ENCODE results near the gene TNFRSF9. TPM values are rescaled to one million over a fixed set of nuclear protein-coding genes. Genes with fewer than 3 reads are reported as not detected.

TNFRSF9 gene
- total RNA-seq, 4 donors from 2014 or later, result 0.05 to 0.20 TPM; not detected in 2

DNA sequence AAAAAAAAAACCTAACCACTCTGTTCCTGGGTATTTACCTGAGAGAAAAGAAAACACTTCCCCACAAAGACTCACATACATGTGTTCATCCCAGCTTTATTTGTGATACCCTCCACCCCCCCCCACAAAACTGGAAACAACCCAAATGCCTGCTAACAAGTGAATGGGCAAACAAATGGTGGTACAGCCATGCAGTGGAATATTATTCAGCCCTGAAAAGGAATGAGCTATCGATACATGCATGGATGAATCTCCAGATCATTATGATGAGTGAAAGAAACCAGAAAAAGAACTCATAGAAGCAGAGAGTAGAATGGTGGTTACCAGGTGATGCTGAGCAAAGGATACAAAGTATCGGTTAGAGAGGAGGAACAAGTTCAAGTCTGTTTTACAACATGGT, 49.8 kb downstream of the TNFRSF9 start:
- intact Hi-C loops (cut with DNase I; ENCODE audit: low total_unique reads) (no loop called here), in situ Hi-C loops (cut with MboI; ENCODE audit: low sequenced_read_pairs in 4 of 4) (no loop called here)
- no peak for ATAC-seq
- peaks cover 0 to 6% of the 10 kb centered on the region in 2 donors for H3K4me1 ChIP-seq
- peaks cover 17 to 34% (median 21%) of the 10 kb centered on the region in 3 donors for H3K27me3 ChIP-seq
- H3K4me3 ChIP-seq, result no peak overlapping the region
- no peak overlapping the region for H3K27ac ChIP-seq
- TF ChIP-seq, protein P1, sequence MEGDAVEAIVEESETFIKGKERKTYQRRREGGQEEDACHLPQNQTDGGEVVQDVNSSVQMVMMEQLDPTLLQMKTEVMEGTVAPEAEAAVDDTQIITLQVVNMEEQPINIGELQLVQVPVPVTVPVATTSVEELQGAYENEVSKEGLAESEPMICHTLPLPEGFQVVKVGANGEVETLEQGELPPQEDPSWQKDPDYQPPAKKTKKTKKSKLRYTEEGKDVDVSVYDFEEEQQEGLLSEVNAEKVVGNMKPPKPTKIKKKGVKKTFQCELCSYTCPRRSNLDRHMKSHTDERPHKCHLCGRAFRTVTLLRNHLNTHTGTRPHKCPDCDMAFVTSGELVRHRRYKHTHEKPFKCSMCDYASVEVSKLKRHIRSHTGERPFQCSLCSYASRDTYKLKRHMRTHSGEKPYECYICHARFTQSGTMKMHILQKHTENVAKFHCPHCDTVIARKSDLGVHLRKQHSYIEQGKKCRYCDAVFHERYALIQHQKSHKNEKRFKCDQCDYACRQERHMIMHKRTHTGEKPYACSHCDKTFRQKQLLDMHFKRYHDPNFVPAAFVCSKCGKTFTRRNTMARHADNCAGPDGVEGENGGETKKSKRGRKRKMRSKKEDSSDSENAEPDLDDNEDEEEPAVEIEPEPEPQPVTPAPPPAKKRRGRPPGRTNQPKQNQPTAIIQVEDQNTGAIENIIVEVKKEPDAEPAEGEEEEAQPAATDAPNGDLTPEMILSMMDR (IDR thresholded peaks at IDR 0.05 in 4 of 5, conservative IDR thresholded peaks at IDR 0.05 in 1 of 5), result no peak
- TF ChIP-seq POLR2A (IDR thresholded peaks at IDR 0.05), result no peak
- no peaks in the 10 kb centered on the region for H3K9me3 ChIP-seq
- DNase-seq, result no peak
- H3K36me3 ChIP-seq, result no peaks in the 10 kb centered on the region

DNA sequence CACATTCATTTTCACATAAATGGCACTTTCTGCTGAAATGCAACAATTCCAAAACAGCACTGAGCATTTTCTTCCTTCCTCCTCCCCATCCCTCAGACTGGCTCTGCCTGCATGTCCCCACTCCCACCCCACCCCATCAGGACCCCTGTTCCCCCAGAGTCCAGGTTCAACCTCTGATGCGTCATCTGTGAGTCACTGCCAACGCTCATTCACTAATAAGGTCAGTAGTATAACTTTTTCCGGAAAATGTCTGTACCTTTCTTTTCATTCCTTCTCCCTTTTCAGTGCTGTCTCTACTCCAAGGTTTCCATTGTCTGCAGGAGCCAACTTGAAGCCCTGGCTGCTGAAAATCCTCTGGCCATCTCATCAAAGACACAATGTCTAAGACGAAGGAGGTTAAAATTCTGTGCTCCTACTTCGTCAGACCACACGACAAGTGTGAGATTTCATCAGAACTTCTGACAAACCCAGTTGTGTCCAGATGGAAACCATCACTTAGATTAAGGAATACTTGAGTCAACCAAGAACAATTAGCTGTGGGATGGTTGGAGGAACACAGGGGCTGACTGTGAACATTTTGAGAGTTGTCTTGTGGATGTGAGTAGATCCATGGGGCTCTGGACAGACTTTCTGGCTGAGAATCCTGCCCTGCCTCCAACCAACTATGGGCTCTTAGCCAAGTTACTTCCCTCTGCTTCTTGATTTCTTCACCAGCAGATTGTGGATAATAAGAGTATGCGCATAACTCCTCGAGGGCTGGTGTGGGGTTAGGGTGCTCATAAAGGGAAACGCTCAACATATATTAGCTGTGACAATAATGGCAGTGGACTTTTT, 52.2 kb downstream of the TNFRSF9 start:
- DNase-seq (no peak), ATAC-seq (no peak)
- Histone ChIP-seq H3K27ac (no peak overlapping the region), H3K27me3 (peaks cover 23 to 35% (median 24%) of the 10 kb centered on the region in 3 donors), H3K4me1 (no peaks in the 10 kb centered on the region), H3K36me3 (no peaks in the 10 kb centered on the region), H3K4me3 (no peak overlapping the region), H3K9me3 (no peaks in the 10 kb centered on the region)
- in situ Hi-C loops (cut with MboI; ENCODE audit: low sequenced_read_pairs in 4 of 4) (no loop called here), intact Hi-C loops (cut with DNase I; ENCODE audit: low total_unique reads) (no loop called here)
- TF ChIP-seq, protein P1 (IDR thresholded peaks at IDR 0.05 in 4 of 5, conservative IDR thresholded peaks at IDR 0.05 in 1 of 5), result no peak

DNA sequence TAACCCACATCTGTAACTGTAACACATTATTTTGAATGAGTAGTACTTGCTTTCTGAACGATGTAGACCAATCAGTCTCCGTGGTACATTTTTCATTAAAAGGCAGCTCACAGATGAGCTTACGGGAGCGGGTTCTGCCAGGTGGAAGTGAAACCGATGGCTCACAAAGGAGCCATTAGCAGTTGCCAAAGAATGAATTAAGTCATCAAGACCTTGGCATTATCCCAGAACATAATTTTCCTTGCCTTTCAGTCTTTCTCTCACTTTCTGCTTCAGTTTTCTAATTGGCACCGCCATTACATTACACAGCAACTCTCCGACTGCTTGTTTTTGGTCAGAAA, 54.3 kb downstream of the TNFRSF9 start:
- no peak for ATAC-seq
- no peaks in the 10 kb centered on the region for H3K36me3 ChIP-seq
- peaks cover 23 to 35% (median 24%) of the 10 kb centered on the region in 3 donors for H3K27me3 ChIP-seq
- DNase-seq, result no peak
- H3K4me1 ChIP-seq, result no peaks in the 10 kb centered on the region
- TF ChIP-seq, protein P1 (IDR thresholded peaks at IDR 0.05 in 4 of 5, conservative IDR thresholded peaks at IDR 0.05 in 1 of 5), result no peak
- TF ChIP-seq POLR2A (IDR thresholded peaks at IDR 0.05), result no peak
- in situ Hi-C loops (cut with MboI; ENCODE audit: low sequenced_read_pairs in 4 of 4), result no loop called here
- no peaks in the 10 kb centered on the region for H3K9me3 ChIP-seq
- H3K27ac ChIP-seq, result no peak overlapping the region
- no peak overlapping the region for H3K4me3 ChIP-seq
- intact Hi-C loops (cut with DNase I; ENCODE audit: low total_unique reads), result no loop called here

DNA sequence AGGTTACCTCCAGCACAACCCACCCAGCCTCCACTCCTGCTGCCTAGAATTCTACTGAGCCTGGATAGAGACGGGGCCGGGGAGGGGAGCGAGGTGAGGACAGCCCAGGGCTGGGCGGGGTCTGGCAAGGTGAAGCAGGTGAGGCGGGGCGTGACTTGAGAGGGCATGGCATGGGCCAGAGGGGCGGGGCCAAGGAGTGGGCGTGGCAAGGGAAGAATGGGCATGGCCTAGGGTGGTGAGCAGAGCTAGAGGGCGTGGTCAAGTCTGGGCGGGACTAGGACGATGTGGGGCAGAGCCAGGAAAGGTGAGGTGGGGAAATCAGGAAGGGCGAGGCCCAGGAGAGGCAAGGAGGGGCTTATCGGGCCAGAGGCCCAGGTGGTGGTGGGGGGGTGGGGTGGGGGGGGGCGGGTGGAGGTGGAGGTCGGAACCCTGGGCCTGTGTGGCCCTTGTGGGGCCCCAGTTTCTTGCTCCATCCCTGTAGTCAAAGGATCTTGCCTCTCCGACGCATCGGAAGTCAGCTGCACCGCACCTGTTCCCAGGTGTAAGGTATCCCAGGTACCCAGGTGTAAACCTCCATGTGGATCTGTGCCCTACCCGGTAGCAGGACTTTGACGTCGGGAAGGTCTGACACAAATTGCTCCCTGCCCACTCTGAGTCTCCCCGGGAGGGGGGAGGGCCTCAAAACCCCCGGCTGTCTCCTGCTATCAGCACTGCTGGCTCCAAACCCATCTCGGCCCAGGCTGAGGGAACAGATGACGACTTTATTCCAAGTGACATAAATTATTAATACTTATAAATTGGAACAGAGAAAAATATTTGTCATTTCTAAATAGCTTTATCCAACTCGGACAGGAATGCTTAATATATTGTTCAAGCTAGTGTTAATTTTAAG, 54.9 kb downstream of the TNFRSF9 start:
- ATAC-seq, result no peak
- no peak overlapping the region for H3K27ac ChIP-seq
- intact Hi-C loops (cut with DNase I; ENCODE audit: low total_unique reads), result no loop called here
- DNase-seq, result no peak
- H3K9me3 ChIP-seq, result no peaks in the 10 kb centered on the region
- H3K36me3 ChIP-seq, result no peaks in the 10 kb centered on the region
- H3K27me3 ChIP-seq, result peaks cover 23 to 35% (median 24%) of the 10 kb centered on the region in 3 donors
- H3K4me3 ChIP-seq, result no peak overlapping the region
- TF ChIP-seq, protein P1 (IDR thresholded peaks at IDR 0.05 in 4 of 5, conservative IDR thresholded peaks at IDR 0.05 in 1 of 5), result no peak
- TF ChIP-seq POLR2A (IDR thresholded peaks at IDR 0.05), result no peak
- H3K4me1 ChIP-seq, result no peaks in the 10 kb centered on the region
- in situ Hi-C loops (cut with MboI; ENCODE audit: low sequenced_read_pairs in 4 of 4), result no loop called here
